K562 (cell line): ENCODE results near the gene TMEM270. TPM values are rescaled to one million over a fixed set of nuclear protein-coding genes. Genes with fewer than 3 reads are reported as not detected.

Experiments used
- CBFA2T3 ChIP-seq: fragments of 450-650 bp; IDR thresholded peaks from 2 replicates; pipeline ENCODE4 v1.6.1; 2017
- CEBPG ChIP-seq, 3 experiments: fragments of 200-800 bp in 1 of 3; sonication (Bioruptor generic) in 1 of 3; sonication (generic) in 1 of 3; formaldehyde crosslinking in 1 of 3; IDR thresholded peaks in 2 of 3; conservative IDR thresholded peaks in 1 of 3; 2 replicates each; pipeline versions ENCODE4 v1.6.1 to v1.8.0; 2016 to 2022; ENCODE audit warnings: missing compliant biosample characterization in 2 of 3, missing genetic modification characterization in 2 of 3, mild to moderate bottlenecking in 1 of 3, missing genetic modification reagents in 1 of 3
- ILK ChIP-seq: fragments of 450-650 bp; IDR thresholded peaks from 2 replicates; pipeline ENCODE4 v1.6.1; 2016; ENCODE audit warnings: missing genetic modification characterization, low read depth, mild to moderate bottlenecking, missing compliant biosample characterization, moderate library complexity, borderline replicate concordance
- POLR2G ChIP-seq: fragments of 200-400 bp; formaldehyde crosslinking; IDR thresholded peaks from 2 replicates; pipeline ENCODE4 v1.6.1; 2017; ENCODE audit warnings: low read depth, mild to moderate bottlenecking, antibody characterized with exemption, low read length, moderate library complexity
- PURB ChIP-seq: sonication (generic); formaldehyde crosslinking; IDR thresholded peaks from 2 replicates; pipeline ENCODE4 v1.9.0; 2021; ENCODE audit warnings: low read depth, mild to moderate bottlenecking, missing genetic modification reagents
- ZNF263 ChIP-seq: sonication (generic); formaldehyde crosslinking; IDR thresholded peaks from 2 replicates; pipeline ENCODE4 v1.8.0; 2022; ENCODE audit warnings: mild to moderate bottlenecking, missing genetic modification reagents, borderline replicate concordance
- polyA plus RNA-seq, 8 experiments: library from polyadenylated mRNA; depleted of rRNA in 4 of 8; stranded (reverse) in 5 of 8; unstranded in 3 of 8; fragments of >200 nt; fragmentation: Nextera tagmentation in 2 of 8; fragmentation: Illumina TruSeq in 1 of 8; extraction: Ambion mirVana in 2 of 8; extraction: Trizol in 1 of 8; gene quantifications; 2 replicates each; pipeline versions ENCODE4 v1.2.1 to v1.2.3, GENCODE V29; 2011 to 2014; ENCODE audit warnings: inconsistent platforms in 1 of 8, missing spikeins in 1 of 8
- total RNA-seq, 7 experiments: library from RNA; depleted of rRNA in 6 of 7; stranded (reverse); fragments of >200 nt in 6 of 7; fragmentation: Illumina TruSeq in 2 of 7; extraction: Trizol in 2 of 7; gene quantifications; 2 replicates each; pipeline versions ENCODE4 v1.2.1 to v1.2.3, GENCODE V29; 2011 to 2021; ENCODE audit warnings: low replicate concordance in 1 of 7
- TF ChIP-seq, protein P1 (sequence below), 3 experiments: fragments of 200-800 bp in 1 of 3; fragments of 250-450 bp in 1 of 3; fragments of 450-650 bp in 1 of 3; sonication (Bioruptor Pico) in 1 of 3; sonication (Bioruptor generic) in 1 of 3; formaldehyde crosslinking in 1 of 3; IDR thresholded peaks; 2 replicates each; pipeline versions ENCODE4 v1.6.1 to v1.8.0; 2016 to 2022; ENCODE audit warnings: mild to moderate bottlenecking in 2 of 3, missing genetic modification characterization in 2 of 3, missing compliant biosample characterization in 1 of 3, moderate library complexity in 1 of 3
- TF ChIP-seq, protein P2 (sequence below), 2 experiments: IDR thresholded peaks; 2 replicates each; pipeline ENCODE4 v1.6.1; 2011; ENCODE audit warnings: borderline replicate concordance in 1 of 2, control low read depth in 1 of 2, low read depth in 1 of 2, low read length in 1 of 2, mild to moderate bottlenecking in 1 of 2, mixed read lengths in 1 of 2, moderate library complexity in 1 of 2; ENCODE audit not compliant: insufficient read depth in 1 of 2, insufficient read length in 1 of 2, poor library complexity in 1 of 2, severe bottlenecking in 1 of 2; ENCODE audit errors: extremely low read depth in 1 of 2

Gene TMEM270
- total and polyA plus RNA-seq, 9 of the 15 experiments (the other 6 are each of a cell fraction or from before 2014, with no cell fraction given): not detected

DNA sequence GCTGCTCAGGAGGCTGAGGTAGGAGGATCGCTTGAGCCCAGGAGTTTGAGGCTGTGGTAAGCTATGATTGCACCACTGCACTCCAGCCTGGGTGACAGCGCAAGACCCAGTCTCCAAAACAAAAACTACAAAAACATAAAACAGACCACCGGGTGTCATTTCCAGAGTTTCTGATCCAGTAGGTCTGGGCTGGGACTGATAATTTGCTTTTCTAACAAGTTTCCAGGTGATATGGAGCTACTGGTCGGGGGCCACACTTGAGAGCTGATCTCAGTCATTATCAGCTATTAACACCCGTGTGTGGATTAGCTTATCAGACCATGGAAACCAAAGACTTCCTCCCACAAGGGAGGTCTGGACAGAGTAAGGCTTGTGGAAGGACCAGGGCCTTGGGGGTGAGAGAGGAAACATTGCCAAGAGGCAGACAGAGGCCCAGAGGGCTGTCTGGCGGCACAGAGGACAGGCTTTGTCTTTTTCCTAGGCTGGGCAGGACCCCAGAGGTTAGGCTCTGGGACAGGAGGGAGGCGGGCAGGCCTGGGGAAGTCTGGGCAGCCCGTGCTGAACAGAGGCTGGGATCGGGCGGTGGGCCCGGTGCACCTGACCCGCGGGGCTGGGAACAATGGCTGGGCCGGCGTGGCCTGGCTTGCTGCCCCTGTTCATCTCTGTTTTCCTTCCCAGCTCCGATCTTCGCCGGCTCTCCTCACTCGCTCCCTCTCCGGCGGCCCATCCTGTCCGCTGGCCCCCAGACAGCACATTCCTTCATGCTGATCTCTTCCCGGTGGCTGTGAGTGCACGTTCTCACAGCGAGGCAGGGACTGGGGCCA, 25.2 kb downstream of the TMEM270 start (continued):
- TF ChIP-seq, protein P1, sequence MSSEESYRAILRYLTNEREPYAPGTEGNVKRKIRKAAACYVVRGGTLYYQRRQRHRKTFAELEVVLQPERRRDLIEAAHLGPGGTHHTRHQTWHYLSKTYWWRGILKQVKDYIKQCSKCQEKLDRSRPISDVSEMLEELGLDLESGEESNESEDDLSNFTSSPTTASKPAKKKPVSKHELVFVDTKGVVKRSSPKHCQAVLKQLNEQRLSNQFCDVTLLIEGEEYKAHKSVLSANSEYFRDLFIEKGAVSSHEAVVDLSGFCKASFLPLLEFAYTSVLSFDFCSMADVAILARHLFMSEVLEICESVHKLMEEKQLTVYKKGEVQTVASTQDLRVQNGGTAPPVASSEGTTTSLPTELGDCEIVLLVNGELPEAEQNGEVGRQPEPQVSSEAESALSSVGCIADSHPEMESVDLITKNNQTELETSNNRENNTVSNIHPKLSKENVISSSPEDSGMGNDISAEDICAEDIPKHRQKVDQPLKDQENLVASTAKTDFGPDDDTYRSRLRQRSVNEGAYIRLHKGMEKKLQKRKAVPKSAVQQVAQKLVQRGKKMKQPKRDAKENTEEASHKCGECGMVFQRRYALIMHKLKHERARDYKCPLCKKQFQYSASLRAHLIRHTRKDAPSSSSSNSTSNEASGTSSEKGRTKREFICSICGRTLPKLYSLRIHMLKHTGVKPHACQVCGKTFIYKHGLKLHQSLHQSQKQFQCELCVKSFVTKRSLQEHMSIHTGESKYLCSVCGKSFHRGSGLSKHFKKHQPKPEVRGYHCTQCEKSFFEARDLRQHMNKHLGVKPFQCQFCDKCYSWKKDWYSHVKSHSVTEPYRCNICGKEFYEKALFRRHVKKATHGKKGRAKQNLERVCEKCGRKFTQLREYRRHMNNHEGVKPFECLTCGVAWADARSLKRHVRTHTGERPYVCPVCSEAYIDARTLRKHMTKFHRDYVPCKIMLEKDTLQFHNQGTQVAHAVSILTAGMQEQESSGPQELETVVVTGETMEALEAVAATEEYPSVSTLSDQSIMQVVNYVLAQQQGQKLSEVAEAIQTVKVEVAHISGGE (CRISPR knock-in tag; IDR thresholded peaks at IDR 0.05): peak in 1 of 3 experiments; percentile 91; a peak in 2 of 6 replicates
- peak; percentile 100 for TF ChIP-seq CBFA2T3
- TF ChIP-seq, protein P2, sequence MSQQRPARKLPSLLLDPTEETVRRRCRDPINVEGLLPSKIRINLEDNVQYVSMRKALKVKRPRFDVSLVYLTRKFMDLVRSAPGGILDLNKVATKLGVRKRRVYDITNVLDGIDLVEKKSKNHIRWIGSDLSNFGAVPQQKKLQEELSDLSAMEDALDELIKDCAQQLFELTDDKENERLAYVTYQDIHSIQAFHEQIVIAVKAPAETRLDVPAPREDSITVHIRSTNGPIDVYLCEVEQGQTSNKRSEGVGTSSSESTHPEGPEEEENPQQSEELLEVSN (IDR thresholded peaks at IDR 0.05; ENCODE audit: borderline replicate concordance in 1 of 2, extremely low read depth in 1 of 2, insufficient read depth in 1 of 2, insufficient read length in 1 of 2, low read depth in 1 of 2, low read length in 1 of 2, poor library complexity in 1 of 2, severe bottlenecking in 1 of 2): no peak
- TF ChIP-seq ZNF263: no peak
- peak; percentile 53; the same call in 1 of the 2 replicates for TF ChIP-seq POLR2G
- peak; percentile 88 for TF ChIP-seq CEBPG (CRISPR knock-in tag; IDR thresholded peaks at IDR 0.05)
- TF ChIP-seq CEBPG (tag; conservative IDR thresholded peaks at IDR 0.05 in 1 of 2, IDR thresholded peaks at IDR 0.05 in 1 of 2): peak; percentile 64 to 77
- TF ChIP-seq ILK (tag): no peak
- TF ChIP-seq PURB (CRISPR knock-in tag): no peak
